Subcutaneous abdominal adipose tissue (tissue), 5 donors: ENCODE results near the gene ATG7.

Experiments
- H3K27ac ChIP-seq: one replicate; pipeline ENCODE4 v1.7.0; 2013; ENCODE audit warnings: low read depth, mild to moderate bottlenecking, inconsistent platforms, low read length, moderate library complexity
- H3K27me3 ChIP-seq, 5 donors: one replicate each; pipeline ENCODE4 v1.7.0; 2013; ENCODE audit warnings: low read length in 5 of 5, inconsistent platforms in 1 of 5; ENCODE audit not compliant: control insufficient read depth in 5 of 5, insufficient read depth in 4 of 5
- H3K36me3 ChIP-seq, 5 donors: one replicate each; pipeline ENCODE4 v1.7.0; 2013; ENCODE audit warnings: low read length in 5 of 5; ENCODE audit not compliant: control insufficient read depth in 5 of 5, insufficient read depth in 5 of 5
- H3K4me1 ChIP-seq, 5 donors: one replicate each; pipeline ENCODE4 v1.7.0; 2013; ENCODE audit warnings: low read length in 5 of 5, mild to moderate bottlenecking in 3 of 5, moderate library complexity in 1 of 5; ENCODE audit not compliant: control insufficient read depth in 5 of 5, insufficient read depth in 5 of 5
- H3K4me3 ChIP-seq, 5 donors: one replicate each; pipeline ENCODE4 v1.7.0; 2013; ENCODE audit warnings: low read length in 5 of 5, low read depth in 1 of 5
- H3K9ac ChIP-seq, 5 donors: one replicate each; pipeline ENCODE4 v1.7.0; 2013; ENCODE audit warnings: low read length in 5 of 5, mild to moderate bottlenecking in 4 of 5, moderate library complexity in 3 of 5
- H3K9me3 ChIP-seq, 5 donors: one replicate each; pipeline ENCODE4 v1.7.0; 2013; ENCODE audit warnings: low read length in 5 of 5; ENCODE audit not compliant: control insufficient read depth in 5 of 5
- donor health status: healthy.
- donor health status: healthy.
- donor health status: healthy.
- donor health status: healthy.
- donor health status: healthy.

Gene ATG7

GRCh38 chr3:11238060-11238459 is 34.1 kb upstream of the ATG7 start:
- Histone ChIP-seq H3K27me3 (peaks cover 0 to 3% (median 0%) of the 10 kb centered on the region in 5 donors), H3K4me1 (no peaks in the 10 kb centered on the region), H3K36me3 (peaks cover 0 to 3% (median 0%) of the 10 kb centered on the region in 5 donors), H3K27ac (no peak overlapping the region), H3K4me3 (no peak overlapping the region), H3K9me3 (peaks cover 0 to 5% (median 0%) of the 10 kb centered on the region in 5 donors), H3K9ac (no peak overlapping the region)

- peaks cover 0 to 3% (median 0%) of the 10 kb centered on the region in 5 donors for H3K27me3 ChIP-seq
- H3K9me3 ChIP-seq, result peaks cover 0 to 5% (median 0%) of the 10 kb centered on the region in 5 donors
- no peaks in the 10 kb centered on the region for H3K4me1 ChIP-seq
- no peak overlapping the region for H3K27ac ChIP-seq
- no peak overlapping the region for H3K9ac ChIP-seq
- H3K36me3 ChIP-seq, result peaks cover 0 to 3% (median 0%) of the 10 kb centered on the region in 5 donors
- H3K4me3 ChIP-seq, result no peak overlapping the region
Observed at GRCh38 chr3:11238880-11239279, 33.3 kb upstream of the ATG7 start.

- Histone ChIP-seq H3K36me3 (peaks cover 0 to 3% (median 0%) of the 10 kb centered on the region in 5 donors), H3K27me3 (peaks cover 0 to 3% (median 0%) of the 10 kb centered on the region in 5 donors), H3K4me1 (no peaks in the 10 kb centered on the region), H3K27ac (no peak overlapping the region), H3K4me3 (no peak overlapping the region), H3K9me3 (peaks cover 0 to 5% (median 0%) of the 10 kb centered on the region in 5 donors), H3K9ac (no peak overlapping the region)
Observed at GRCh38 chr3:11239796-11240195, 32.4 kb upstream of the ATG7 start.

- Histone ChIP-seq H3K36me3 (peaks cover 0 to under 1% (median 0%) of the 10 kb centered on the region in 5 donors), H3K27ac (no peak overlapping the region)
Observed at GRCh38 chr3:11240496-11240895, 31.7 kb upstream of the ATG7 start.

DNA sequence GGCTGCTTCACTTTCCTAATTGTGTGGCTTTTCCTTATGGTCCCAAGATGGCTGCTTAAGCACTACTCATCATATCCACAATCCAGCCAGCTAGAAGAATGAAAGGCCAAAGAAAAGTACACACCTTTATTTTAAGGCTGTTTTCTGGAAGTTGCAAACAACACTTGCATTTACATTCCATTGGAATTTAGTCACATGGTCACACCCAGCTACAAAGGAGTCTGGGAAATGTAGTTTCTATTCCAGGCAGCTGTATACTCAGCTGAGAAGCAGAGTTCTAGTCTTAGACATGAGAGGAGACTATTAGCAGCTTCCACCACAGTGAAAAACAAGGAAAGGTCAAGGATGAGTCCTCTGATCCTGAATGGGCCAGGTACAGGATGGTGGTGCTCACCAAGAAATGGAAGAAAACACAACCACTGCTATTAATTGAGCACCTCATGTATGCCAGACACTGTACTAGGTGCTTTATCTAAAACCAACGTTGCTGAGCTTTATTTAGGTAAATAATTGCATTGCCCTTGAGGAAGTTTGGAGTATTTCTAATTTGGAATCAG is 28.0 kb upstream of the ATG7 start:
- Histone ChIP-seq H3K4me3 (no peak overlapping the region), H3K4me1 (no peaks in the 10 kb centered on the region), H3K27ac (no peak overlapping the region), H3K9me3 (no peaks in the 10 kb centered on the region), H3K27me3 (no peaks in the 10 kb centered on the region), H3K36me3 (no peaks in the 10 kb centered on the region), H3K9ac (no peak overlapping the region)

More at GRCh38 chr3:11240496-11240895, 31.7 kb upstream of the ATG7 start:
- H3K4me3 ChIP-seq, result no peak overlapping the region
- H3K4me1 ChIP-seq, result no peaks in the 10 kb centered on the region
- no peak overlapping the region for H3K9ac ChIP-seq
- H3K27me3 ChIP-seq, result no peaks in the 10 kb centered on the region
- H3K9me3 ChIP-seq, result peaks cover 0 to 5% (median 0%) of the 10 kb centered on the region in 5 donors

DNA sequence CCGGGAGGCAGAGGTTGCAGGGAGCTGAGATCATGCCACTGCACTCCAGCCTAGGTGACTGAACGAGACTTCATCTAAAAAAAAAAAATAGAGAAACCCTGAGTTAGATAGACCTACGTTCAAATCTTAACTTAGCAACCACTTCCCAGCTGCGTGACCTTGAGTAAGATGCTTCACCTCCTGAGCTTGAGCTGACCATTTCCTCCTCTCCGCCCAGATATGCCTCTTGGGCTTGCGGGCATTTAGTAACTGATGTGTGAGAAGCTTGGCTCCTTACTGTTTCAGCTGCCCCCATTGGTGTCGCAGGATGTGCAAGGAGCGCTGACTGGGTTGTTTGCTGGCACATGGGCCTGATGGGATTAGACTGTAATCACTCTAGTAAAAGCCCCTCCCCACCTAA is 26.9 kb upstream of the ATG7 start:
- Histone ChIP-seq H3K27ac (no peak overlapping the region), H3K36me3 (no peaks in the 10 kb centered on the region)

GRCh38 chr3:11245827-11246662 is 26.2 kb upstream of the ATG7 start:
- Histone ChIP-seq H3K4me3 (no peak overlapping the region), H3K36me3 (no peaks in the 10 kb centered on the region), H3K27me3 (no peaks in the 10 kb centered on the region), H3K4me1 (no peaks in the 10 kb centered on the region), H3K9me3 (no peaks in the 10 kb centered on the region), H3K9ac (no peak overlapping the region), H3K27ac (no peak overlapping the region)

More for the DNA sequence above, 26.9 kb upstream of the ATG7 start:
- Histone ChIP-seq H3K4me1 (no peaks in the 10 kb centered on the region), H3K27me3 (no peaks in the 10 kb centered on the region), H3K9me3 (no peaks in the 10 kb centered on the region), H3K4me3 (no peak overlapping the region), H3K9ac (no peak overlapping the region)

DNA sequence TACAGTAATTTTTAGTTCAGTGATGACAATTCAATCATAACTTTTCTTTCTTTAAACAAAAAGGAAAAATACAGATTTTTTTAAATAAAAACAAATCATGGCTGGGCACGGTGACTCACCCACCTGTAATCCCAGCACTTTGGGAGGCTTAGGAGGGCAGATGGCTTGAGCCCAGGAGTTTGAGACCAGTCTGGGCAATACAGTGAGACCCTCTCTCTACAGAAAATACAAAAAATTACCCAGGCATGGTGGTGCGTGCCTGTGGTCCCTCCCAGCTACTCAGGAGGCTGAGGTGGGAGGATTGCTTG is 25.6 kb upstream of the ATG7 start:
- Histone ChIP-seq H3K27ac (no peak overlapping the region), H3K9me3 (no peaks in the 10 kb centered on the region)

DNA sequence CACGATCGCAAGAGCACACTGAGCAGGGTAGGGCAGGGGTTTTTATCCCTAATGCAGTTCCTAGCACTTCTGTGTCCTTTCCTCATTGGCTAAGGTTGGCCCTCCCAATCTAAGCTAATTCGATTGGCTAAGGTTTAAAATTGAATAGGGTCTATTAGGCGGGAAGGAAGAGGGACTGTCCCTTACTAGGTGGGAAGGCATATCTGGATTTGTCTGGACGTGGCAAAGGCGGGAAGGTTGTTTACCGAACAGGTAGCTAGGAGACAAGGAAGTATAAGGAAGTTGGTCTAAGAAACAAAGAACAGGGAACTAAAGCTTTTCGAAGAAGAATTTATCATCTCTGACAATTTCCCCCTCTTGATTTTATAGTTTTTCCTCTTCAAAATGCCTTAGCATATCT is 24.8 kb upstream of the ATG7 start:
- H3K27ac ChIP-seq, result no peak overlapping the region
- no peaks in the 10 kb centered on the region for H3K36me3 ChIP-seq
- H3K4me3 ChIP-seq, result no peak overlapping the region
- H3K9me3 ChIP-seq, result no peaks in the 10 kb centered on the region
- no peaks in the 10 kb centered on the region for H3K27me3 ChIP-seq
- H3K4me1 ChIP-seq, result no peaks in the 10 kb centered on the region
- H3K9ac ChIP-seq, result no peak overlapping the region

More for the DNA sequence above, 25.6 kb upstream of the ATG7 start:
- Histone ChIP-seq H3K9ac (no peak overlapping the region), H3K4me1 (no peaks in the 10 kb centered on the region), H3K27me3 (no peaks in the 10 kb centered on the region), H3K36me3 (no peaks in the 10 kb centered on the region), H3K4me3 (no peak overlapping the region)

- Histone ChIP-seq H3K4me3 (no peak overlapping the region), H3K36me3 (no peaks in the 10 kb centered on the region), H3K9ac (no peak overlapping the region), H3K27ac (no peak overlapping the region), H3K9me3 (no peaks in the 10 kb centered on the region), H3K27me3 (no peaks in the 10 kb centered on the region), H3K4me1 (no peaks in the 10 kb centered on the region)
Observed at GRCh38 chr3:11248596-11248995, 23.6 kb upstream of the ATG7 start.
